DOHH2 (cell line): Measurements from ENCODE around the gene KIZ.

Experiments
- H3F3A ChIP-seq: fragments of 200-600 bp; sonication (generic), shearing (Covaris generic); 2 replicates; pipeline ENCODE4 v1.6.0; 2016; ENCODE audit warnings: antibody characterized with exemption, mild to moderate bottlenecking; ENCODE audit not compliant: control insufficient read depth, insufficient read depth
- H3K27ac ChIP-seq: fragments of 200-600 bp; sonication (generic); 2 replicates; pipeline ENCODE4 v1.5.1; 2014; ENCODE audit warnings: low read depth, mild to moderate bottlenecking, low read length, moderate library complexity
- H3K27me3 ChIP-seq: fragments of 200-600 bp; sonication (generic); 2 replicates; pipeline ENCODE4 v1.6.1; 2014; ENCODE audit warnings: mild to moderate bottlenecking, low read length, mixed read lengths; ENCODE audit not compliant: control insufficient read depth
- H3K36me3 ChIP-seq: fragments of 200-600 bp; sonication (generic); 2 replicates; pipeline ENCODE4 v1.6.1; 2014; ENCODE audit warnings: mild to moderate bottlenecking, low read length, moderate library complexity, mixed read lengths; ENCODE audit not compliant: control insufficient read depth
- H3K4me1 ChIP-seq: fragments of 200-600 bp; sonication (generic); 2 replicates; pipeline ENCODE4 v1.6.1; 2014; ENCODE audit warnings: mild to moderate bottlenecking, low read length, mixed read lengths; ENCODE audit not compliant: control insufficient read depth
- H3K4me2 ChIP-seq: fragments of 200-600 bp; sonication (generic); 2 replicates; pipeline ENCODE4 v1.6.0; 2014; ENCODE audit warnings: mild to moderate bottlenecking, low read length, moderate library complexity
- H3K4me3 ChIP-seq: fragments of 200-600 bp; sonication (generic); 2 replicates; pipeline ENCODE4 v1.5.1; 2014; ENCODE audit warnings: mild to moderate bottlenecking, low read length, mixed read lengths
- H3K79me2 ChIP-seq: fragments of 200-600 bp; sonication (generic); 2 replicates; pipeline ENCODE4 v1.6.1; 2014; ENCODE audit warnings: mild to moderate bottlenecking, low read length, mixed read lengths; ENCODE audit not compliant: control insufficient read depth
- H3K9me2 ChIP-seq: fragments of 200-600 bp; sonication (generic); replicated peaks from 2 replicates; pipeline ENCODE4 v1.6.1; 2014; ENCODE audit warnings: mild to moderate bottlenecking, low read length, mixed read lengths; ENCODE audit not compliant: control insufficient read depth
- H3K9me3 ChIP-seq: fragments of 200-600 bp; sonication (generic); 2 replicates; pipeline ENCODE4 v1.6.1; 2014; ENCODE audit warnings: antibody characterized with exemption, low read length, mixed read lengths; ENCODE audit not compliant: control insufficient read depth, insufficient read depth
- H4K20me1 ChIP-seq: fragments of 200-600 bp; sonication (generic); 2 replicates; pipeline ENCODE4 v1.6.0; 2014; ENCODE audit warnings: low read depth, mild to moderate bottlenecking, antibody characterized with exemption, low read length, moderate library complexity; ENCODE audit not compliant: control insufficient read depth, insufficient read depth
- CTCF ChIP-seq: fragments of 200-600 bp; sonication (generic); IDR thresholded peaks from one replicate; pipeline ENCODE4 v1.5.1; 2014; ENCODE audit warnings: antibody characterized with exemption, mild to moderate bottlenecking, low read depth, low read length; ENCODE audit not compliant: poor library complexity, severe bottlenecking
- EZH2phosphoT487 ChIP-seq: fragments of 200-600 bp; sonication (generic); IDR thresholded peaks from 2 replicates; pipeline ENCODE4 v1.6.1; 2017; ENCODE audit warnings: borderline replicate concordance, mild to moderate bottlenecking, antibody characterized with exemption, low read length, moderate library complexity, mixed read lengths

KIZ gene

GRCh38 chr20:21203088-21203656 lies 77.3 kb downstream of the KIZ start:
- H3K27ac ChIP-seq = no peak overlapping the region
- H3K36me3 ChIP-seq = no peaks in the 10 kb centered on the region
- no peak overlapping the region for H3K4me2 ChIP-seq
- no peaks in the 10 kb centered on the region for H4K20me1 ChIP-seq
- no peaks in the 10 kb centered on the region for H3K4me1 ChIP-seq
- no peaks in the 10 kb centered on the region for H3K27me3 ChIP-seq
- TF ChIP-seq CTCF = no peak
- no peak for TF ChIP-seq EZH2phosphoT487
- H3F3A ChIP-seq = no peaks in the 10 kb centered on the region
- H3K79me2 ChIP-seq = no peaks in the 10 kb centered on the region
- no peak overlapping the region for H3K4me3 ChIP-seq
- no peaks in the 10 kb centered on the region for H3K9me2 ChIP-seq
- no peaks in the 10 kb centered on the region for H3K9me3 ChIP-seq

- H3K4me2 ChIP-seq = no peak overlapping the region
- H4K20me1 ChIP-seq = no peaks in the 10 kb centered on the region
- TF ChIP-seq EZH2phosphoT487 (no peak), CTCF (no peak)
- H3K27ac ChIP-seq = no peak overlapping the region
- H3K27me3 ChIP-seq = no peaks in the 10 kb centered on the region
- no peaks in the 10 kb centered on the region for H3K9me3 ChIP-seq
- H3K4me1 ChIP-seq = no peaks in the 10 kb centered on the region
- H3K36me3 ChIP-seq = no peaks in the 10 kb centered on the region
- H3K79me2 ChIP-seq = no peaks in the 10 kb centered on the region
- no peak overlapping the region for H3K4me3 ChIP-seq
- H3K9me2 ChIP-seq = no peaks in the 10 kb centered on the region
- H3F3A ChIP-seq = no peaks in the 10 kb centered on the region
Measured at GRCh38 chr20:21206584-21206983, 80.7 kb downstream of the KIZ start.

- no peaks in the 10 kb centered on the region for H3K9me2 ChIP-seq
- H3K4me2 ChIP-seq = no peak overlapping the region
- no peak overlapping the region for H3K4me3 ChIP-seq
- no peaks in the 10 kb centered on the region for H3K79me2 ChIP-seq
- no peaks in the 10 kb centered on the region for H4K20me1 ChIP-seq
- H3F3A ChIP-seq = no peaks in the 10 kb centered on the region
- no peaks in the 10 kb centered on the region for H3K27me3 ChIP-seq
- no peak overlapping the region for H3K27ac ChIP-seq
- no peaks in the 10 kb centered on the region for H3K4me1 ChIP-seq
- H3K9me3 ChIP-seq = no peaks in the 10 kb centered on the region
- no peak for TF ChIP-seq EZH2phosphoT487
- no peak for TF ChIP-seq CTCF
- no peaks in the 10 kb centered on the region for H3K36me3 ChIP-seq
Measured at GRCh38 chr20:21208999-21209398, 83.1 kb downstream of the KIZ start.

- H3K27me3 ChIP-seq = no peaks in the 10 kb centered on the region
- no peak overlapping the region for H3K4me3 ChIP-seq
- H3K4me2 ChIP-seq = no peak overlapping the region
- no peaks in the 10 kb centered on the region for H3K9me2 ChIP-seq
- no peak for TF ChIP-seq EZH2phosphoT487
- no peak for TF ChIP-seq CTCF
- no peaks in the 10 kb centered on the region for H3K79me2 ChIP-seq
- no peaks in the 10 kb centered on the region for H3F3A ChIP-seq
- no peaks in the 10 kb centered on the region for H4K20me1 ChIP-seq
- H3K9me3 ChIP-seq = no peaks in the 10 kb centered on the region
- no peak overlapping the region for H3K27ac ChIP-seq
- no peaks in the 10 kb centered on the region for H3K4me1 ChIP-seq
- no peaks in the 10 kb centered on the region for H3K36me3 ChIP-seq
Measured at GRCh38 chr20:21209668-21210067, 83.8 kb downstream of the KIZ start.
